ENCODE data around the gene HBD.
"Not testable (repeated sequence)": the region's sequence is repeated elsewhere in the genome, so short reads cannot be mapped to it uniquely, and the experiment has no call there.

The HBD gene

DNA sequence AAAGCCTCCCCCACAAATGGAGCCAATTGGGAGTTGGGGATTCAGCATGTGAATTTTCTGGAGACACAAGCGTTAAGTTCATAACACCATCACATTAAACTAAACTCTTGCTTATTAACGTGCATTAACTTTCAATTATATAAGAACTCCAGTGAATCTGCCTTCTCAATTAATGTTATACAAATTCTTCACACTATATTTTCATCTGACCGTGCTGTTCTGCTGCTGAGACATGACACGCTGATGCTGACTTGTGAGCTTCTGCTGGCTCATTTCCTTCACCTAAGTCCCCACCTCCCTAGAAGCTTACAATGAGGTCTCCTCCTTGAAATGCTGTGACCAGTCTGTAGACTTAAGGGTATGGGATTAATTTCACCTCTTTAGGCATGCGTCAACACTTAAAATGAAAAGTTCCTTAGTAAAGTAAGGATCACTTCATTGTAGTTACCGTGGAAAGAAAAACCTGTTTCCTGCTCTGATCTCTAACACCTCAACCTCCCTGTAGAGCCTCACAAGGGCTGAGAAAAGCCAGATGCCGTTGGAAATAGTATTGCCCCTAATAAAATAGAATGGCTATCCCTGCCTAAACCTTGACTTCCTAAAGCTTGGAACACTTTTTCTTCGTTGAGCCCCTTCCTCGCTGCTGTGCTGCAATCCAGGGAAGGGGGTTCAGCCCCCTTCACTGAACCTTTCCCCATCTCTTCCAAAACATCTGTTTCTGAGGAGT is 18.1 kb upstream of the HBD start:
- no peak for DNase-seq

- DNase-seq = no peak
Observed at GRCh38 chr11:5251746-5252145, 17.5 kb upstream of the HBD start.

DNA sequence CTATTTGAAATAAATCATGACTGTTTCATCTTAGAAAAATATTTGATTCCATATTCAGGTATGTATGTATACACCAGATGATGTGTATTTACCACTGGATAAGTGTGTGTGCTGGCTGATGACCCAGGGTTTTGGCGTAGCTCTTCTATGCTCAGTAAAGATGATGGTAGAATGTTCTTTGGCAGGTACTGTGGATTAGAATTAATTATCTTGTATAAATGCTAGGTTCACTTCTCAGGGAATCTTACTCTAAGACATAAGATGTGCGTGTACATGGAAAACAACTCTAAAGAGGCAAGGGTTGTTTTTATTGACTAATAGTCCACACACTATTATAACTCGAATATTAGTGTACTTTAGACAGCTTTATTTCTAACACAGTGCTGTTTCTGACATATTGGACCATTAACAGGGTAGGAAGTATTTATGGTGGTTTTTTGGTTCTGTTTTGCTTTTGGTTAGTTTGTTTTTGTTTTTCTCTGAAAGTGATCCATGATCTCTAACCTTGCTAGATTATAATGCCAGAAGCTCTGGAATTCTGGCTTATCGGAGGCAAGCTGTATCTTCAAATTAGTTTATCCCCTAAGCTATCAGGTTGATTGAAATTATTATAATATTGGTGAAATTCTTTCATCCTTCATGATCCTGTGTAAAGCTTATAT is 16.4 kb upstream of the HBD start:
- no peak for DNase-seq

- not testable (repeated sequence) for DNase-seq
Observed at GRCh38 chr11:5249807-5250396, 15.6 kb upstream of the HBD start, which contains the start of gene HBG1. Gene HBG1 (minus strand): TSS chr11:5249857. CDS start chr11:5249804, 53 bp downstream.

GRCh38 chr11:5248498-5248897 is 14.2 kb upstream of the HBD start:
- not testable (repeated sequence) for DNase-seq

DNA sequence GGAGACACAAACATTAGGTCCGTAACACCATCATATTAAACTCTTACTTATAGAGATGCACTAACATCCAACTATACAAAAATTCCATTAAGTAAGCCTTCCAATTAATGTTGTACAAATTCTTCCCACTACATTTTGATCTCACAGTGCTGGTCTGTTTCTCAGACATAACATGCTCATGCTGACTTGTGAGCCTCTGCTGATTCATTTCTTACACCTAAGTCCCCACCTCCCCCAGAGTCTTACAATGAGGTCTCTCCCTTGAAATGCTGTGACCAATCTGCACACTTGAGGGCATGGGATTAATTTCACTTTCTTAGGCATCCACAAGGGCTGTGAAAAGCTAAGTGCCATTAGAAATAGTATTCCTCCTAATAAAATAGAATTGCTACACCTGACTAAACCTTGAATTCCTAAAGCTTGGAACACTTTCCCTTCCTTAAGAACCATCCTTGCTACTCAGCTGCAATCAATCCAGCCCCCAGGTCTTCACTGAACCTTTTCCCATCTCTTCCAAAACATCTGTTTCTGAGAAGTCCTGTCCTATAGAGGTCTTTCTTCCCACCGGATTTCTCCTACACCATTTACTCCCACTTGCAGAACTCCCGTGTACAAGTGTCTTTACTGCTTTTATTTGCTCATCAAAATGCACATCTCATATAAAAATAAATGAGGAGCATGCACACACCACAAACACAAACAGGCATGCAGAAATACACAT is 13.3 kb upstream of the HBD start:
- DNase-seq = no peak

DNA sequence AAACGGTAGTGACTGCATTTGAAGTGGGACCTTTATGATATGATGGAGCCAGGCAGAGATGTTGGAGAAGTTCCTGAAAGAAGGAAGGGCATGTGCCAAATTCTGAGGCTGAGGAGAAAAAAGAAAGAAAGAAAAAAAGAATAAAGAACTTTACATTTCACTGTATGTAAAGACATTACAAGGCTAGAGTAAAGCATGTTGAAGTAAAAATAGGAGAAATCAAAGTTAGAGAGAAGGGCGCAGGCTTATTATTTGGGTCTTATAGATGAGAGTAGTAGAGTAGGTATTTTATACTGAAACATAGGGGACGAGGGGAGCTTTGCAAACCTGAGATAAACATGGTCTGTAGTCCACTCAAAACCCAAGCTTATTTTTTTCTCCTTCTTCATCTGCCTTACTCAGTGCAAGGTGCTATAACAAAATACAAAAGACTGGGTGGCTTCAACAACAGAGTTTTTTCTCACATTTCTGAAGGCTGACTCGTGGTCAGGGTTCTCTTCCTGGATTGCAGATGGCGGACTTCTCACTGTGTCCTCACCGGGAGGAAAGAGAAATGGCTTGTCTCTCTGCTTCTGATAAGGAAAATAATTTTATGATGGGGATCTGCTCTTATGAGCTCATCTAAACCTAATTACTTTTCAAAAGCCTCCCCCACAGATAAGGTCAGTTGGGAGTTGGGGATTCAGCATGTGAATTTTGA is 12.6 kb upstream of the HBD start:
- no peak for DNase-seq

- DNase-seq = no peak
Observed at GRCh38 chr11:5245155-5245554, 10.9 kb upstream of the HBD start.

- DNase-seq = no peak
Observed at GRCh38 chr11:5243816-5244180, 9.5 kb upstream of the HBD start.

- DNase-seq = no peak
Observed at GRCh38 chr11:5242933-5243815, 8.9 kb upstream of the HBD start.

GRCh38 chr11:5242208-5242607 is 7.9 kb upstream of the HBD start:
- DNase-seq = no peak

GRCh38 chr11:5241458-5241857 is 7.2 kb upstream of the HBD start:
- no peak for DNase-seq

GRCh38 chr11:5240458-5240857 is 6.2 kb upstream of the HBD start:
- no peak for DNase-seq

GRCh38 chr11:5240056-5240455 is 5.8 kb upstream of the HBD start:
- no peak for DNase-seq

DNA sequence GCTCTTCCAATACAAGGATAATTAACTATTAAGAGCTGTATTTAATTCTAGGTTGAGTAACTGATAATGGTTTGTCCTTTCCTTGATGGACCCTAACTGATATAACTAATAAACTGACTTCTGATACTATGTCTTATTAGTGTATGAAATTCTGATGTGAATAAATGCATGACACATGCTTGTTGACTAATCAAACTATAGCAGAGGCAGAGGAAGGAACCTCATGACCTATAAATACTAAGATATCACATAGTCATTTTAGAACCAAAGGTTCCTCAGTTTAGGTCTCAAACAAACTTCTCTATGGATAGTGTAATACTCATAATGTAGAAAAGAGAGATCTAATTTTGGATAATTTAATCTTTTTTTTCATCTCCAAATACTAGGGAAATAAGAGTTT is 4.8 kb upstream of the HBD start:
- no peak for DNase-seq

- DNase-seq = no peak
Observed at GRCh38 chr11:5238486-5238885, 4.2 kb upstream of the HBD start.

DNA sequence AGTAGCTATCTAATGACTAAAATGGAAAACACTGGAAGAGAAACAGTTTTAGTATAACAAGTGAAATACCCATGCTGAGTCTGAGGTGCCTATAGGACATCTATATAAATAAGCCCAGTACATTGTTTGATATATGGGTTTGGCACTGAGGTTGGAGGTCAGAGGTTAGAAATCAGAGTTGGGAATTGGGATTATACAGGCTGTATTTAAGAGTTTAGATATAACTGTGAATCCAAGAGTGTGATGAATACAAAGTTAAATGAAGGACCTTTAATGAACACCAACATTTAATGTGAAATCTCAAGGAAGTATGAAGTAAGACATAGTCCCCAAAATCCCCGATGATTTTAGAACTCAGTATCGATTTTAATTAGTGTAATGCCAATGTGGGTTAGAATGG is 3.1 kb upstream of the HBD start:
- DNase-seq = no peak

- no peak for DNase-seq
Observed at GRCh38 chr11:5235364-5236095, 1.2 kb upstream of the HBD start.

DNA sequence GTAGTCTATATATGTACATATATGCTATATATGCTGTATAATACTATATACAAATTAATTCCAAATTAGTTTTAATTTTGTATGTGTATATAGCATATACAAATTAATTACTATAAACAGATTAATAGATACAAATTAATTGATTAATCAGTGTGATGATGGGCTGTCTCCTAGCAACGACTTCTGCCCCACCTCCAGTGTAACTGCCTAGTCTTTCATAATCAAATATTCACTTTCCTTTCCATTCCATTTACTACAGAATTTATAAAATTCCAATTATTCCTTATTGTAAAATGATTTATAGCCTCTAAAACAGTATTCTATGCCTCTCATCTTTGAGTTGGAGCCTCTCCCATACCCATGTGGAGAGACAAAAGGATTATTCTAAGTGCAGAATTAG is 976 bp downstream of the HBD start:
- DNase-seq = no peak

GRCh38 chr11:5232821-5233220 is 1.5 kb downstream of the HBD start:
- no peak for DNase-seq

- no peak for DNase-seq
Observed at GRCh38 chr11:5232176-5232575, 2.1 kb downstream of the HBD start.
